HepG2 (cell line): Measurements from ENCODE around the gene KCNT1. TPM values are rescaled to one million over a fixed set of nuclear protein-coding genes. Genes with fewer than 3 reads are reported as not detected.

Experiments
- ATAC-seq: fragments of 200-7000 bp; cut with Tn5 transposase; 3 replicates; pipeline ENCODE4 v1.9.1; 2020; ENCODE audit warnings: mild to moderate bottlenecking, moderate library complexity
- BruUV-seq: library from RNA; stranded (reverse); fragments of 400-500 nt; replicated peaks from 2 replicates; lab custom pipeline; 2021; lab: Mats Ljungman, UMichigan
- CTCF ChIA-PET: fragments of 300-600 bp; formaldehyde crosslinking; extraction: SDS; loops from one replicate; lab custom pipeline; 2021; ENCODE audit warnings: low total read pairs, inconsistent platforms, low intra/inter-chr PET ratio; lab: Yijun Ruan, JAX
- POLR2A ChIA-PET: fragments of 350-600 bp; sonication (Branson Sonifier 250); formaldehyde crosslinking; loops from one replicate; lab custom pipeline; 2020; ENCODE audit warnings: antibody characterized with exemption, inconsistent platforms; lab: Yijun Ruan, JAX
- DNase-seq: peaks from one replicate; pipeline ENCODE4 v3.0.0-alpha.2; 2015; ENCODE audit warnings: low spot score
- FAIRE-seq: peaks from 3 replicates; lab custom pipeline; 2011; peaks lifted over from hg19 to GRCh38; lab: Jason Lieb, UNC
- H2AFZ ChIP-seq: one replicate; pipeline ENCODE4 v1.6.1; 2011; ENCODE audit warnings: low read length, inconsistent platforms
- H3K27ac ChIP-seq: fragments of 300-600 bp; 3 replicates; pipeline ENCODE4 v1.8.0; 2011; ENCODE audit warnings: mixed run types, mild to moderate bottlenecking, mixed read lengths, low read length, inconsistent platforms; ENCODE audit not compliant: insufficient read depth; ENCODE audit errors: extremely low read length
- H3K27me3 ChIP-seq, 2 experiments: fragments of 200-600 bp in 1 of 2; 2 replicates in 1 of 2; 3 replicates in 1 of 2; pipeline versions ENCODE4 v1.6.0 to v1.8.0; 2011; ENCODE audit warnings: low read length in 2 of 2, mild to moderate bottlenecking in 2 of 2, moderate library complexity in 2 of 2, inconsistent platforms in 1 of 2; ENCODE audit not compliant: insufficient read depth in 2 of 2, control insufficient read depth in 1 of 2
- H3K36me3 ChIP-seq, 2 experiments: fragments of 200-600 bp in 1 of 2; replicated peaks in 1 of 2; 2 replicates in 1 of 2; 3 replicates in 1 of 2; pipeline versions ENCODE4 v1.5.1 to v1.8.0; 2011; ENCODE audit warnings: low read length in 2 of 2, inconsistent platforms in 1 of 2; ENCODE audit not compliant: insufficient read depth in 2 of 2, control insufficient read depth in 1 of 2
- H3K4me1 ChIP-seq: 2 replicates; pipeline ENCODE4 v1.5.1; 2012; ENCODE audit warnings: low read length, inconsistent platforms; ENCODE audit not compliant: insufficient read depth
- H3K4me2 ChIP-seq: 2 replicates; pipeline ENCODE4 v1.6.0; 2011; ENCODE audit warnings: low read depth, low read length, inconsistent platforms
- H3K4me3 ChIP-seq, 3 experiments: fragments of 200-600 bp in 1 of 3; sonication (generic), shearing (Covaris generic) in 1 of 3; replicated peaks in 1 of 3; 2 replicates each; pipeline ENCODE4 v1.5.1; 2011 to 2016; ENCODE audit warnings: low read length in 3 of 3, inconsistent platforms in 2 of 3, low read depth in 2 of 3, mild to moderate bottlenecking in 2 of 3, control low read depth in 1 of 3, mixed read lengths in 1 of 3; ENCODE audit not compliant: insufficient read depth in 1 of 3
- H3K79me2 ChIP-seq: one replicate; pipeline ENCODE4 v1.6.1; 2011; ENCODE audit warnings: low read length, inconsistent platforms; ENCODE audit not compliant: insufficient read depth
- H3K9ac ChIP-seq: 2 replicates; pipeline ENCODE4 v1.6.0; 2011; ENCODE audit warnings: mild to moderate bottlenecking, low read depth, low read length, inconsistent platforms; ENCODE audit not compliant: insufficient read depth
- H3K9me3 ChIP-seq: 2 replicates; pipeline ENCODE4 v1.5.1; 2012; ENCODE audit warnings: mild to moderate bottlenecking, low read length
- H4K20me1 ChIP-seq: 2 replicates; pipeline ENCODE4 v1.6.0; 2011; ENCODE audit warnings: inconsistent platforms, mild to moderate bottlenecking, low read length, moderate library complexity; ENCODE audit not compliant: insufficient read depth
- FIP1L1 ChIP-seq: fragments of 200-400 bp; formaldehyde crosslinking; IDR thresholded peaks from 2 replicates; pipeline ENCODE4 v1.6.1; 2018; ENCODE audit warnings: low read depth, mild to moderate bottlenecking, low read length, moderate library complexity, borderline replicate concordance; ENCODE audit not compliant: insufficient read depth
- GMEB1 ChIP-seq: sonication (generic); formaldehyde crosslinking; IDR thresholded peaks from 2 replicates; pipeline ENCODE4 v1.5.1; 2020; ENCODE audit warnings: missing genetic modification reagents, mild to moderate bottlenecking, borderline replicate concordance
- KAT7 ChIP-seq: IDR thresholded peaks from 2 replicates; pipeline ENCODE4 v1.6.1; 2018; ENCODE audit warnings: borderline replicate concordance, missing compliant biosample characterization
- KMT2B ChIP-seq: IDR thresholded peaks from 2 replicates; pipeline ENCODE4 v1.6.1; 2016; ENCODE audit warnings: missing genetic modification reagents, missing compliant biosample characterization
- POLR2AphosphoS2 ChIP-seq: IDR thresholded peaks from 2 replicates; pipeline ENCODE4 v1.6.1; 2011; ENCODE audit warnings: low read depth, low read length, improper control_type of control experiment
- RFX5 ChIP-seq: IDR thresholded peaks from 2 replicates; pipeline ENCODE4 v1.6.1; 2011; ENCODE audit warnings: low read depth, low read length, improper control_type of control experiment
- RFXAP ChIP-seq: sonication (generic); formaldehyde crosslinking; IDR thresholded peaks from 2 replicates; pipeline ENCODE4 v1.4.0; 2020; ENCODE audit warnings: missing genetic modification reagents, borderline replicate concordance
- ZFP36L2 ChIP-seq: sonication (generic); formaldehyde crosslinking; IDR thresholded peaks from 2 replicates; pipeline ENCODE4 v1.4.0; 2020; ENCODE audit warnings: missing genetic modification reagents
- ZFP62 ChIP-seq: sonication (generic); formaldehyde crosslinking; IDR thresholded peaks from 2 replicates; pipeline ENCODE4 v1.4.0; 2020; ENCODE audit warnings: missing genetic modification reagents
- ZNF256 ChIP-seq: sonication (generic); formaldehyde crosslinking; conservative IDR thresholded peaks from 2 replicates; pipeline ENCODE4 v1.4.0; 2020; ENCODE audit warnings: missing genetic modification reagents
- WGBS: methylation state at CpG from one replicate; pipeline ENCODE4 v1.1.6; 2017; ENCODE audit warnings: low lambda C conversion rate; 5-methylcytosine and 5-hydroxymethylcytosine counted together
- in situ Hi-C: cut with HindIII; loops from 2 replicates; pipeline ENCODE4 v1.10.0; 2017; ENCODE audit warnings: low pct_unique_long_range_greater_than_20kb; ENCODE audit not compliant: extremely low pct_ligation_motif_present
- intact Hi-C: fragments of 100-400 bp; cut with micrococcal nuclease; formaldehyde crosslinking; loops from one replicate; pipeline ENCODE4 v1.10.0; 2022; ENCODE audit not compliant: unreplicated experiment
- polyA plus RNA-seq, 8 experiments: library from polyadenylated mRNA; depleted of rRNA in 3 of 8; stranded (reverse) in 7 of 8; unstranded in 1 of 8; fragments of >200 nt; fragmentation: Illumina TruSeq in 4 of 8; extraction: Trizol in 4 of 8; gene quantifications; 2 replicates each; pipeline versions ENCODE4 v1.2.1 to v1.2.3, GENCODE V29; 2011 to 2016; ENCODE audit warnings: low read depth in 4 of 8, missing spikeins in 1 of 8, mixed read lengths in 1 of 8; ENCODE audit not compliant: insufficient read depth in 1 of 8
- total RNA-seq, 5 experiments: library from RNA; depleted of rRNA; stranded (reverse); fragments of >200 nt; fragmentation: Illumina TruSeq; extraction: Trizol; gene quantifications; 2 replicates each; pipeline ENCODE4 v1.2.3, GENCODE V29; 2016; ENCODE audit warnings: low read depth in 1 of 5
- TF ChIP-seq, protein P1 (sequence below): sonication (generic); formaldehyde crosslinking; IDR thresholded peaks from 2 replicates; pipeline ENCODE4 v1.8.0; 2022; ENCODE audit warnings: mild to moderate bottlenecking, missing genetic modification reagents

The KCNT1 gene
- total and polyA plus RNA-seq, 2 of the 13 experiments (the other 11 are each of a cell fraction or from before 2014, with no cell fraction given), result not detected

DNA sequence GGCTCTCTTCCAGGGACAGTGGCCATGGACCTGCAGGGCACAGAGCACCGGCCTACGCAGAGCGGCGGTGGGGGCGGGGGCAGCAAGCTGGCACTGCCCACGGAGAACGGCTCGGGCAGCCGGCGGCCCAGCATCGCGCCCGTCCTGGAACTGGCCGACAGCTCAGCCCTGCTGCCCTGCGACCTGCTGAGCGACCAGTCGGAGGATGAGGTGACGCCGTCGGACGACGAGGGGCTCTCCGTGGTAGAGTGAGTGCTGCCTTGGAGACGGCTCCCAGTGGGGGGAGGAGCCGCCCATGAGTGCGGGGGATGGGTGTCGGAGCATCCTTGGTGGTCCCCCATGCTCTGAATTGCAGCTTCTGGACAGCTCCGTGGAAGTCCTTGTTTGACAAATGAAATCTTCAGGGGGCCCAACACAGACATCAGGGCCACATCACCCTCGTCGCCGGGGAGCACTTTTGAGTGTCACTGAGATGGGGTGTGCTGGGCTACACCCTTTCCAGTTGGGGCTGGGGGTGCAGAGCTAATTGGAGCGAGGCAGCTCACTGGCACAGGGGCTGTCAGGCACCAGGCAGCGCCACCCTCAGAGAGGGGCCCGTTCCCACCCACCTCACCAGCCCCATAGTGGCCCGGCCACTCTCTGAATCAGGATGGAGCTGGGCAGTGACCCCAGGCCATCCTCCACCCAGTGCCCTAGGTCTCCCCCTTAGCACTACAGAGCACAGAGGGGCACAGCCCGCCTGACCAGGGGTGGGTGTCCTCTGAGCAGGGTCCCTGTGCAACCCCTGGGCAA, 70.9 kb downstream of the KCNT1 start:
- Histone ChIP-seq H3K79me2 (no peaks in the 10 kb centered on the region), H3K27me3 (peaks cover 3 to 57% of the 10 kb centered on the region in 2 experiments; a peak in 4 of 5 replicates), H3K4me2 (no peak overlapping the region), H3K9ac (no peak overlapping the region), H3K9me3 (no peaks in the 10 kb centered on the region), H4K20me1 (no peaks in the 10 kb centered on the region), H3K4me3 (no peak overlapping the region), H3K27ac (no peak overlapping the region), H3K4me1 (no peaks in the 10 kb centered on the region), H2AFZ (no peak overlapping the region), H3K36me3 (no peaks in the 10 kb centered on the region)
- FAIRE-seq, result no peak
- ChIA-PET CTCF (no interaction called here), POLR2A (no interaction called here)
- intact Hi-C loops (no loop called here), in situ Hi-C loops (no loop called here)
- 60% methylated on average over 2 of the region's 36 CpGs for WGBS
- ATAC-seq, result no peak
- no TSS peak for BruUV-seq
- no peak for TF ChIP-seq ZNF256
- TF ChIP-seq, protein P1, sequence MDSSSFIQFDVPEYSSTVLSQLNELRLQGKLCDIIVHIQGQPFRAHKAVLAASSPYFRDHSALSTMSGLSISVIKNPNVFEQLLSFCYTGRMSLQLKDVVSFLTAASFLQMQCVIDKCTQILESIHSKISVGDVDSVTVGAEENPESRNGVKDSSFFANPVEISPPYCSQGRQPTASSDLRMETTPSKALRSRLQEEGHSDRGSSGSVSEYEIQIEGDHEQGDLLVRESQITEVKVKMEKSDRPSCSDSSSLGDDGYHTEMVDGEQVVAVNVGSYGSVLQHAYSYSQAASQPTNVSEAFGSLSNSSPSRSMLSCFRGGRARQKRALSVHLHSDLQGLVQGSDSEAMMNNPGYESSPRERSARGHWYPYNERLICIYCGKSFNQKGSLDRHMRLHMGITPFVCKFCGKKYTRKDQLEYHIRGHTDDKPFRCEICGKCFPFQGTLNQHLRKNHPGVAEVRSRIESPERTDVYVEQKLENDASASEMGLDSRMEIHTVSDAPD (CRISPR knock-in tag), result no peak
- TF ChIP-seq KMT2B (CRISPR knock-in tag), result no peak
- no peak for DNase-seq

DNA sequence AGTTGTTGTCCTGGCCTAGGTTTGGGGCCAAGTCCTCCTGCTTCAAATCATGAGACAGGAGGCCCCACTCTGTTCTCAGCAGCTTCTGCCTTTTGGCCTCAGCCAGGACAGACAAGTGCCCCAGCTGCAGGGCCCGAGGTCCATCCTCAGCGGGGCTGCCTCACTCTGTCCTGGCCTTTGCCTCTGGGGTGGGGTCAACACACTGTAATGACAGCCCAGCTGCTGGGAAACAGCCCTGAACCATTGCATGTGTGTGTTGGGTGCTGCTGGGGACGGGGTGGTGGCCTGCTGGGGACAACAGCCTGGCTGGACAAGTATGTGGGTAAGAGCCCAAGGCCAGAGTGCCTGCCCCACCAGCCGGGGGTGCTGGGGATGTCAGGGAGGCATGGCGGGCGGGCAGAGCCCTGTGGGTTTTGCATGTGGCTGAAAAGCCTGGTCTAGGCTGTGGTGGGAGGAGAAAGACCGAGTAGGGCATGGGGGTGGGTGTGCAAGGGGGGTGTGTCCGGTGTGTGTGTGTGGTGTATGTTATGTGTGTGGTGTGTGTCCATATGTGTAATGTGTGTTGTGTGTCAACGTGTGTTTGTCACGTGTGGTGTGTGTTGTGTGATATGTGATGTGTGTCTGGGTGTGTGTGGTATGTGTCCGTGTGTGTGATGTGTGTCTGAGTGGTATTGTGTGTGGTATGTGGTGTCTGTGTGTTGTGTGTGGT, 71.7 kb downstream of the KCNT1 start:
- no peak for FAIRE-seq

More for the DNA sequence above, 71.7 kb downstream of the KCNT1 start:
- Histone ChIP-seq H2AFZ (no peak overlapping the region), H3K79me2 (no peaks in the 10 kb centered on the region), H3K4me2 (no peak overlapping the region), H3K27me3 (peaks cover 5 to 62% of the 10 kb centered on the region in 2 experiments; a peak in 4 of 5 replicates), H3K27ac (no peak overlapping the region), H3K9ac (no peak overlapping the region), H4K20me1 (no peaks in the 10 kb centered on the region), H3K36me3 (no peaks in the 10 kb centered on the region), H3K9me3 (no peaks in the 10 kb centered on the region), H3K4me1 (no peaks in the 10 kb centered on the region), H3K4me3 (no peak overlapping the region)
- POLR2A ChIA-PET, result no interaction called here
- BruUV-seq, result no TSS peak
- peak; percentile 33 for ATAC-seq
- intact Hi-C loops (no loop called here), in situ Hi-C loops (no loop called here)
- 20% methylated on average over 8 of the region's 11 CpGs for WGBS
- CTCF ChIA-PET, result no interaction called here
- TF ChIP-seq RFXAP (no peak), POLR2AphosphoS2 (no peak), FIP1L1 (no peak), ZFP62 (CRISPR knock-in tag) (no peak), KAT7 (CRISPR knock-in tag) (no peak), ZFP36L2 (CRISPR knock-in tag) (no peak), RFX5 (no peak), GMEB1 (CRISPR knock-in tag) (no peak)
- no peak for DNase-seq
